K562 (cell line): ENCODE results near the gene PSD2. TPM values are rescaled to one million over a fixed set of nuclear protein-coding genes. Genes with fewer than 3 reads are reported as not detected.

Source experiments
- ADNP ChIP-seq: fragments of 200-800 bp; sonication (Bioruptor generic); IDR thresholded peaks from 2 replicates; pipeline ENCODE4 v1.6.1; 2016; ENCODE audit warnings: missing genetic modification characterization, missing compliant biosample characterization
- BRD9 ChIP-seq: fragments of 450-650 bp; IDR thresholded peaks from 2 replicates; pipeline ENCODE4 v1.6.1; 2018; ENCODE audit warnings: low read depth; ENCODE audit not compliant: partially characterized antibody
- COPS2 ChIP-seq: fragments of 450-650 bp; conservative IDR thresholded peaks from 2 replicates; pipeline ENCODE4 v1.6.1; 2016; ENCODE audit warnings: mild to moderate bottlenecking, moderate library complexity
- CREB1 ChIP-seq, 2 experiments: sonication (generic) in 1 of 2; formaldehyde crosslinking in 1 of 2; IDR thresholded peaks; 2 replicates each; pipeline versions ENCODE4 v1.6.1 to v1.8.0; 2012 to 2022; ENCODE audit warnings: inconsistent platforms in 1 of 2, mild to moderate bottlenecking in 1 of 2, missing genetic modification reagents in 1 of 2, moderate library complexity in 1 of 2
- NFATC3 ChIP-seq: fragments of 450-650 bp; IDR thresholded peaks from 2 replicates; pipeline ENCODE4 v1.6.1; 2017; ENCODE audit warnings: mild to moderate bottlenecking
- RB1 ChIP-seq: fragments of 450-650 bp; IDR thresholded peaks from 2 replicates; pipeline ENCODE4 v1.6.1; 2017; ENCODE audit warnings: low read depth, mild to moderate bottlenecking
- SNIP1 ChIP-seq: fragments of 450-650 bp; IDR thresholded peaks from 2 replicates; pipeline ENCODE4 v1.7.1; 2017; ENCODE audit warnings: low read depth, mild to moderate bottlenecking
- YBX1 ChIP-seq: fragments of 450-650 bp; IDR thresholded peaks from 2 replicates; pipeline ENCODE4 v1.7.1; 2016; ENCODE audit warnings: mild to moderate bottlenecking
- ZSCAN29 ChIP-seq: fragments of 450-650 bp; IDR thresholded peaks from 2 replicates; pipeline ENCODE4 v1.6.1; 2017
- polyA plus RNA-seq, 8 experiments: library from polyadenylated mRNA; depleted of rRNA in 4 of 8; stranded (reverse) in 5 of 8; unstranded in 3 of 8; fragments of >200 nt; fragmentation: Nextera tagmentation in 2 of 8; fragmentation: Illumina TruSeq in 1 of 8; extraction: Ambion mirVana in 2 of 8; extraction: Trizol in 1 of 8; gene quantifications; 2 replicates each; pipeline versions ENCODE4 v1.2.1 to v1.2.3, GENCODE V29; 2011 to 2014; ENCODE audit warnings: inconsistent platforms in 1 of 8, missing spikeins in 1 of 8
- total RNA-seq, 7 experiments: library from RNA; depleted of rRNA in 6 of 7; stranded (reverse); fragments of >200 nt in 6 of 7; fragmentation: Illumina TruSeq in 2 of 7; extraction: Trizol in 2 of 7; gene quantifications; 2 replicates each; pipeline versions ENCODE4 v1.2.1 to v1.2.3, GENCODE V29; 2011 to 2021; ENCODE audit warnings: low replicate concordance in 1 of 7
- TF ChIP-seq, protein P1 (sequence below): fragments of 450-650 bp; IDR thresholded peaks from 2 replicates; pipeline ENCODE4 v1.6.1; 2016; ENCODE audit warnings: low read depth
- TF ChIP-seq, protein P2 (sequence below): sonication (generic); formaldehyde crosslinking; IDR thresholded peaks from 2 replicates; pipeline ENCODE4 v1.8.0; 2022; ENCODE audit warnings: missing genetic modification reagents, mild to moderate bottlenecking, moderate library complexity, borderline replicate concordance
- TF ChIP-seq, protein P3 (sequence below): sonication (generic); formaldehyde crosslinking; IDR thresholded peaks from 2 replicates; pipeline ENCODE4 v1.8.0; 2023; ENCODE audit warnings: missing genetic modification reagents, mild to moderate bottlenecking, borderline replicate concordance

The PSD2 gene
- total and polyA plus RNA-seq, 9 of the 15 experiments (the other 6 are each of a cell fraction or from before 2014, with no cell fraction given), result 0.01 to 0.09 (median 0.04) TPM; not detected in 4

DNA sequence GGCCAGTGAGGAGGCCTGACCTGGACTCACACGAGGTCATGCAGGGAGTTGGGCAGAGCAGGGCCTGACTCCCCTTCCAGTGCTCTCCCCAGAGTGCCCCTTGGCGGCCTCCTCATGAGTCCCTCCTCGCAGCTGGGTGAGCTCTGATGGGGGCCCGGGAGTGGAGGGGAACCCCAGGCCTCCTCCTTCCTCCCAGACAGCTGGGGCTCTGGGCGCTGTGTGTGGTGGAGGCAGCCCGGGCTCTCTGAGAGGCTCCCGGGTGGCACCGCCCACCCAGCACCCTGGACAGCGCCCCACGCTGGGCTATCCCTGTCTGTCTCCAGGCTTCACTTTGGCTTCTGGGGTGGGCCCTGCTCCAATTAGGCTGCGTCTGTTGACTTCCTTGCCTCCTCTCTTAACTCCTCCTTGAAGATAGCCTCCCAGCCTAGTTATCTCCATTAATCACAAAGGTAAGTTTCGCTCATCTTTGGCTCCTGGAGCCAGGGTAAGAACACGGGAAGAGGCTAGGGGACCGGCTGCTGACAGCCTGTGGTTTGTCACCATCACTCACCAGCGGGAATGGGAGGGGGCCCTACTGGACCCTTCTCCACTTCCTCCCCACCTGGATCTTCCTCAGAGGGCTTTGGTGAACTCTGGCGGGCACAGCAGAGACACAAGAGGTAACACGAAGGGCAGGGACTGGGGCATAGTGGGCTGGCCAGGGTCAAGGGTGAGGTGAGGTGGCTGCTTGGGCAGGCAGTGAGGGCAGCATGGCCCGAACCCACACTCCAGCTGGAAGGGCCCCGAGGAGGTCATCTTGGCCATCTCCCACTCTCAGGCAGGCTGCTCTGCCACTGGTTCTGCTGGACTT is 13.1 kb downstream of the PSD2 start (continued):
- TF ChIP-seq, protein P1, sequence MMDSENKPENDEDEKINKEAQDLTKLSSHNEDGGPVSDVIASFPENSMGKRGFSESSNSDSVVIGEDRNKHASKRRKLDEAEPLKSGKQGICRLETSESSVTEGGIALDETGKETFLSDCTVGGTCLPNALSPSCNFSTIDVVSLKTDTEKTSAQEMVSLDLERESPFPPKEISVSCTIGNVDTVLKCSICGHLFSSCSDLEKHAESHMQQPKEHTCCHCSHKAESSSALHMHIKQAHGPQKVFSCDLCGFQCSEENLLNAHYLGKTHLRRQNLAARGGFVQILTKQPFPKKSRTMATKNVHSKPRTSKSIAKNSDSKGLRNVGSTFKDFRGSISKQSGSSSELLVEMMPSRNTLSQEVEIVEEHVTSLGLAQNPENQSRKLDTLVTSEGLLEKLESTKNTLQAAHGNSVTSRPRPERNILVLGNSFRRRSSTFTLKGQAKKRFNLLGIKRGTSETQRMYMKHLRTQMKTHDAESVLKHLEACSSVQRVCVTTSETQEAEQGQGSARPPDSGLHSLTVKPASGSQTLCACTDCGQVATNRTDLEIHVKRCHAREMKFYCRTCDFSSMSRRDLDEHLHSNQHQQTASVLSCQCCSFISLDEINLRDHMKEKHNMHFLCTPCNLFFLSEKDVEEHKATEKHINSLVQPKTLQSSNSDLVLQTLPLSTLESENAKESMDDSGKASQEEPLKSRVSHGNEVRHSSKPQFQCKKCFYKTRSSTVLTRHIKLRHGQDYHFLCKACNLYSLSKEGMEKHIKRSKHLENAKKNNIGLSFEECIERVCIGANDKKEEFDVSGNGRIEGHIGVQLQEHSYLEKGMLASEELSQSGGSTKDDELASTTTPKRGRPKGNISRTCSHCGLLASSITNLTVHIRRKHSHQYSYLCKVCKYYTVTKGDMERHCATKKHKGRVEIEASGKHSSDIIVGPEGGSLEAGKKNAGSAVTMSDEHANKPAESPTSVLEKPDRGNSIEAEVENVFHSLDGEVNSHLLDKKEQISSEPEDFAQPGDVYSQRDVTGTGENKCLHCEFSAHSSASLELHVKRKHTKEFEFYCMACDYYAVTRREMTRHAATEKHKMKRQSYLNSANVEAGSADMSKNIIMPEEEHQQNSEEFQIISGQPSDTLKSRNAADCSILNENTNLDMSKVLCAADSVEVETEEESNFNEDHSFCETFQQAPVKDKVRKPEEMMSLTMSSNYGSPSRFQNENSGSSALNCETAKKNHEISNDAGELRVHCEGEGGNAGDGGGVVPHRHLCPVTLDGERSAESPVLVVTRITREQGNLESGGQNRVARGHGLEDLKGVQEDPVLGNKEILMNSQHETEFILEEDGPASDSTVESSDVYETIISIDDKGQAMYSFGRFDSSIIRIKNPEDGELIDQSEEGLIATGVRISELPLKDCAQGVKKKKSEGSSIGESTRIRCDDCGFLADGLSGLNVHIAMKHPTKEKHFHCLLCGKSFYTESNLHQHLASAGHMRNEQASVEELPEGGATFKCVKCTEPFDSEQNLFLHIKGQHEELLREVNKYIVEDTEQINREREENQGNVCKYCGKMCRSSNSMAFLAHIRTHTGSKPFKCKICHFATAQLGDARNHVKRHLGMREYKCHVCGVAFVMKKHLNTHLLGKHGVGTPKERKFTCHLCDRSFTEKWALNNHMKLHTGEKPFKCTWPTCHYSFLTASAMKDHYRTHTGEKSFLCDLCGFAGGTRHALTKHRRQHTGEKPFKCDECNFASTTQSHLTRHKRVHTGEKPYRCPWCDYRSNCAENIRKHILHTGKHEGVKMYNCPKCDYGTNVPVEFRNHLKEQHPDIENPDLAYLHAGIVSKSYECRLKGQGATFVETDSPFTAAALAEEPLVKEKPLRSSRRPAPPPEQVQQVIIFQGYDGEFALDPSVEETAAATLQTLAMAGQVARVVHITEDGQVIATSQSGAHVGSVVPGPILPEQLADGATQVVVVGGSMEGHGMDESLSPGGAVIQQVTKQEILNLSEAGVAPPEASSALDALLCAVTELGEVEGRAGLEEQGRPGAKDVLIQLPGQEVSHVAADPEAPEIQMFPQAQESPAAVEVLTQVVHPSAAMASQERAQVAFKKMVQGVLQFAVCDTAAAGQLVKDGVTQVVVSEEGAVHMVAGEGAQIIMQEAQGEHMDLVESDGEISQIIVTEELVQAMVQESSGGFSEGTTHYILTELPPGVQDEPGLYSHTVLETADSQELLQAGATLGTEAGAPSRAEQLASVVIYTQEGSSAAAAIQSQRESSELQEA, result no peak
- TF ChIP-seq, protein P2, sequence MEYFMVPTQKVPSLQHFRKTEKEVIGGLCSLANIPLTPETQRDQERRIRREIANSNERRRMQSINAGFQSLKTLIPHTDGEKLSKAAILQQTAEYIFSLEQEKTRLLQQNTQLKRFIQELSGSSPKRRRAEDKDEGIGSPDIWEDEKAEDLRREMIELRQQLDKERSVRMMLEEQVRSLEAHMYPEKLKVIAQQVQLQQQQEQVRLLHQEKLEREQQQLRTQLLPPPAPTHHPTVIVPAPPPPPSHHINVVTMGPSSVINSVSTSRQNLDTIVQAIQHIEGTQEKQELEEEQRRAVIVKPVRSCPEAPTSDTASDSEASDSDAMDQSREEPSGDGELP (CRISPR knock-in tag), result peak; percentile 50; the same call in 1 of the 2 replicates
- TF ChIP-seq ADNP (tag), result no peak
- no peak for TF ChIP-seq BRD9
- TF ChIP-seq RB1, result no peak
- no peak for TF ChIP-seq CREB1 (IDR thresholded peaks at IDR 0.05)
- TF ChIP-seq CREB1 (CRISPR knock-in tag; IDR thresholded peaks at IDR 0.05), result no peak
- no peak for TF ChIP-seq NFATC3
- no peak for TF ChIP-seq COPS2
- TF ChIP-seq YBX1, result no peak
- TF ChIP-seq, protein P3, sequence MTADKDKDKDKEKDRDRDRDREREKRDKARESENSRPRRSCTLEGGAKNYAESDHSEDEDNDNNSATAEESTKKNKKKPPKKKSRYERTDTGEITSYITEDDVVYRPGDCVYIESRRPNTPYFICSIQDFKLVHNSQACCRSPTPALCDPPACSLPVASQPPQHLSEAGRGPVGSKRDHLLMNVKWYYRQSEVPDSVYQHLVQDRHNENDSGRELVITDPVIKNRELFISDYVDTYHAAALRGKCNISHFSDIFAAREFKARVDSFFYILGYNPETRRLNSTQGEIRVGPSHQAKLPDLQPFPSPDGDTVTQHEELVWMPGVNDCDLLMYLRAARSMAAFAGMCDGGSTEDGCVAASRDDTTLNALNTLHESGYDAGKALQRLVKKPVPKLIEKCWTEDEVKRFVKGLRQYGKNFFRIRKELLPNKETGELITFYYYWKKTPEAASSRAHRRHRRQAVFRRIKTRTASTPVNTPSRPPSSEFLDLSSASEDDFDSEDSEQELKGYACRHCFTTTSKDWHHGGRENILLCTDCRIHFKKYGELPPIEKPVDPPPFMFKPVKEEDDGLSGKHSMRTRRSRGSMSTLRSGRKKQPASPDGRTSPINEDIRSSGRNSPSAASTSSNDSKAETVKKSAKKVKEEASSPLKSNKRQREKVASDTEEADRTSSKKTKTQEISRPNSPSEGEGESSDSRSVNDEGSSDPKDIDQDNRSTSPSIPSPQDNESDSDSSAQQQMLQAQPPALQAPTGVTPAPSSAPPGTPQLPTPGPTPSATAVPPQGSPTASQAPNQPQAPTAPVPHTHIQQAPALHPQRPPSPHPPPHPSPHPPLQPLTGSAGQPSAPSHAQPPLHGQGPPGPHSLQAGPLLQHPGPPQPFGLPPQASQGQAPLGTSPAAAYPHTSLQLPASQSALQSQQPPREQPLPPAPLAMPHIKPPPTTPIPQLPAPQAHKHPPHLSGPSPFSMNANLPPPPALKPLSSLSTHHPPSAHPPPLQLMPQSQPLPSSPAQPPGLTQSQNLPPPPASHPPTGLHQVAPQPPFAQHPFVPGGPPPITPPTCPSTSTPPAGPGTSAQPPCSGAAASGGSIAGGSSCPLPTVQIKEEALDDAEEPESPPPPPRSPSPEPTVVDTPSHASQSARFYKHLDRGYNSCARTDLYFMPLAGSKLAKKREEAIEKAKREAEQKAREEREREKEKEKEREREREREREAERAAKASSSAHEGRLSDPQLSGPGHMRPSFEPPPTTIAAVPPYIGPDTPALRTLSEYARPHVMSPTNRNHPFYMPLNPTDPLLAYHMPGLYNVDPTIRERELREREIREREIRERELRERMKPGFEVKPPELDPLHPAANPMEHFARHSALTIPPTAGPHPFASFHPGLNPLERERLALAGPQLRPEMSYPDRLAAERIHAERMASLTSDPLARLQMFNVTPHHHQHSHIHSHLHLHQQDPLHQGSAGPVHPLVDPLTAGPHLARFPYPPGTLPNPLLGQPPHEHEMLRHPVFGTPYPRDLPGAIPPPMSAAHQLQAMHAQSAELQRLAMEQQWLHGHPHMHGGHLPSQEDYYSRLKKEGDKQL (CRISPR knock-in tag), result no peak
- TF ChIP-seq SNIP1, result no peak
- TF ChIP-seq ZSCAN29, result no peak
